Neural cell (in vitro differentiated cells): Measurements from ENCODE around the gene MARK2. TPM values are rescaled to one million over a fixed set of nuclear protein-coding genes. Genes with fewer than 3 reads are reported as not detected.

Experiments used
- H2AFZ ChIP-seq: fragments of 200-600, 300-800 bp; sonication (generic), shearing (Covaris generic); 2 replicates; pipeline ENCODE4 v1.6.0; 2014; ENCODE audit warnings: low read depth, mild to moderate bottlenecking, antibody characterized with exemption, low read length, moderate library complexity
- H3F3A ChIP-seq: fragments of 200-600 bp; shearing (Covaris generic); 2 replicates; pipeline ENCODE4 v1.6.1; 2016; ENCODE audit warnings: mild to moderate bottlenecking, moderate library complexity, mixed read lengths, antibody characterized with exemption, low read length; ENCODE audit not compliant: insufficient read depth, poor library complexity, severe bottlenecking
- H3K27ac ChIP-seq: fragments of 200-600, 300-800 bp; sonication (generic), shearing (Covaris generic); 2 replicates; pipeline ENCODE4 v1.5.1; 2014; ENCODE audit warnings: mild to moderate bottlenecking, low read length, moderate library complexity
- H3K27me3 ChIP-seq: fragments of 300-800, 200-600 bp; sonication (generic), shearing (Covaris generic); 2 replicates; pipeline ENCODE4 v1.6.0; 2014; ENCODE audit warnings: mild to moderate bottlenecking, low read depth, low read length, moderate library complexity; ENCODE audit not compliant: insufficient read depth
- H3K36me3 ChIP-seq: fragments of 300-800, 200-600 bp; sonication (generic), shearing (Covaris generic); 2 replicates; pipeline ENCODE4 v1.5.1; 2014; ENCODE audit warnings: mild to moderate bottlenecking, antibody characterized with exemption, low read length, moderate library complexity; ENCODE audit not compliant: insufficient read depth
- H3K4me2 ChIP-seq: fragments of 300-800, 200-600 bp; sonication (generic), shearing (Covaris generic); 2 replicates; pipeline ENCODE4 v1.6.0; 2014; ENCODE audit warnings: mild to moderate bottlenecking, low read length
- H3K4me3 ChIP-seq: fragments of 300-800, 200-600 bp; sonication (generic), shearing (Covaris generic); 2 replicates; pipeline ENCODE4 v1.5.1; 2014; ENCODE audit warnings: mild to moderate bottlenecking, low read length, moderate library complexity
- H3K79me2 ChIP-seq: fragments of 200-600 bp; shearing (Covaris generic); replicated peaks from 2 replicates; pipeline ENCODE4 v1.6.0; 2014; ENCODE audit warnings: mild to moderate bottlenecking, low read length, moderate library complexity; ENCODE audit not compliant: insufficient read depth
- H3K9ac ChIP-seq: fragments of 300-800, 200-600 bp; sonication (generic), shearing (Covaris generic); 2 replicates; pipeline ENCODE4 v1.6.1; 2016; ENCODE audit warnings: mild to moderate bottlenecking, low read length, mixed read lengths
- H3K9me2 ChIP-seq: fragments of 200-600 bp; shearing (Covaris generic); 2 replicates; pipeline ENCODE4 v1.6.1; 2016; ENCODE audit warnings: mild to moderate bottlenecking, low read length, mixed read lengths; ENCODE audit not compliant: insufficient read depth
- H3K9me3 ChIP-seq: fragments of 200-600, 300-800 bp; sonication (generic), shearing (Covaris generic); 2 replicates; pipeline ENCODE4 v1.6.1; 2016; ENCODE audit warnings: mild to moderate bottlenecking, mixed run types, low read length, moderate library complexity, mixed read lengths
- H4K20me1 ChIP-seq: fragments of 200-600 bp; shearing (Covaris generic); 2 replicates; pipeline ENCODE4 v1.6.1; 2016; ENCODE audit warnings: mild to moderate bottlenecking, mixed run types; ENCODE audit not compliant: insufficient read depth
- CTCF ChIP-seq: fragments of 450-650 bp; IDR thresholded peaks from 2 replicates; pipeline ENCODE4 v1.5.1; 2014; ENCODE audit warnings: antibody characterized with exemption, mild to moderate bottlenecking, moderate library complexity; ENCODE audit not compliant: poor library complexity, severe bottlenecking
- EP300 ChIP-seq: fragments of 450-650 bp; conservative IDR thresholded peaks from 2 replicates; pipeline ENCODE4 v1.6.1; 2014; ENCODE audit warnings: antibody characterized with exemption, mild to moderate bottlenecking, moderate library complexity; ENCODE audit not compliant: poor library complexity, severe bottlenecking
- EZH2 ChIP-seq: fragments of 200-600, 300-800 bp; shearing (Covaris generic), sonication (generic); IDR thresholded peaks from 2 replicates; pipeline ENCODE4 v1.6.1; 2014; ENCODE audit warnings: antibody characterized with exemption, low read length, borderline replicate concordance, mild to moderate bottlenecking; ENCODE audit not compliant: insufficient read depth, poor library complexity, severe bottlenecking
- MXI1 ChIP-seq: fragments of 450-650 bp; conservative IDR thresholded peaks from 2 replicates; pipeline ENCODE4 v1.6.1; 2014; ENCODE audit warnings: antibody characterized with exemption, mild to moderate bottlenecking; ENCODE audit not compliant: poor library complexity, severe bottlenecking
- POLR2AphosphoS5 ChIP-seq: IDR thresholded peaks from 2 replicates; pipeline ENCODE4 v1.6.1; 2012
- RAD21 ChIP-seq: fragments of 450-650 bp; conservative IDR thresholded peaks from 2 replicates; pipeline ENCODE4 v1.6.1; 2014; ENCODE audit warnings: antibody characterized with exemption, mild to moderate bottlenecking, moderate library complexity
- REST ChIP-seq: IDR thresholded peaks from 2 replicates; pipeline ENCODE4 v1.6.1; 2012; ENCODE audit warnings: borderline replicate concordance
- SMC3 ChIP-seq: fragments of 450-650 bp; conservative IDR thresholded peaks from 2 replicates; pipeline ENCODE4 v1.6.1; 2014; ENCODE audit warnings: antibody characterized with exemption, mild to moderate bottlenecking, moderate library complexity; ENCODE audit not compliant: poor library complexity
- TAF1 ChIP-seq: IDR thresholded peaks from 2 replicates; pipeline ENCODE4 v1.6.1; 2012; ENCODE audit warnings: low read depth
- polyA minus RNA-seq: library from RNA; depleted of rRNA, polyadenylated mRNA; stranded (reverse); fragments of >200 nt; gene quantifications from 2 replicates; pipeline ENCODE4 v1.2.3, GENCODE V29; 2014
- polyA plus RNA-seq: library from polyadenylated mRNA; depleted of rRNA; stranded (reverse); fragments of >200 nt; gene quantifications from 2 replicates; pipeline ENCODE4 v1.2.3, GENCODE V29; 2014

The MARK2 gene
- 5.2 and 11.3 TPM in 2 replicates for polyA plus RNA-seq
- 19.2 and 21.8 TPM in 2 replicates for polyA minus RNA-seq

GRCh38 chr11:63838678-63839507 is at the start of gene MARK2:
Gene MARK2 (plus strand): TSS chr11:63839110. CDS start chr11:63839507, 397 bp downstream.
- H3K9me2 ChIP-seq, result no peaks in the 10 kb centered on the region
- no peaks in the 10 kb centered on the region for H3K36me3 ChIP-seq
- TF ChIP-seq EZH2 (no peak), POLR2AphosphoS5 (peak; percentile 93), REST (peak; percentile 16), TAF1 (peak; percentile 34), SMC3 (no peak), RAD21 (no peak), MXI1 (peak; percentile 67), EP300 (peak; percentile 36)
- H3K9ac ChIP-seq, result peak within 1 kb of the TSS; percentile 86
- peaks cover 45% of the 10 kb centered on the region for H3K79me2 ChIP-seq
- peak within 1 kb of the TSS; percentile 92 for H3K4me2 ChIP-seq
- no peaks in the 10 kb centered on the region for H3K9me3 ChIP-seq
- H3K4me3 ChIP-seq, result peak within 1 kb of the TSS; percentile 74
- H3K27me3 ChIP-seq, result no peaks in the 10 kb centered on the region
- no peak within 1 kb of the TSS for H2AFZ ChIP-seq
- H3F3A ChIP-seq, result no peaks in the 10 kb centered on the region
- peaks cover 10% of the 10 kb centered on the region for H4K20me1 ChIP-seq
- peak within 1 kb of the TSS; percentile 38 for H3K27ac ChIP-seq

DNA sequence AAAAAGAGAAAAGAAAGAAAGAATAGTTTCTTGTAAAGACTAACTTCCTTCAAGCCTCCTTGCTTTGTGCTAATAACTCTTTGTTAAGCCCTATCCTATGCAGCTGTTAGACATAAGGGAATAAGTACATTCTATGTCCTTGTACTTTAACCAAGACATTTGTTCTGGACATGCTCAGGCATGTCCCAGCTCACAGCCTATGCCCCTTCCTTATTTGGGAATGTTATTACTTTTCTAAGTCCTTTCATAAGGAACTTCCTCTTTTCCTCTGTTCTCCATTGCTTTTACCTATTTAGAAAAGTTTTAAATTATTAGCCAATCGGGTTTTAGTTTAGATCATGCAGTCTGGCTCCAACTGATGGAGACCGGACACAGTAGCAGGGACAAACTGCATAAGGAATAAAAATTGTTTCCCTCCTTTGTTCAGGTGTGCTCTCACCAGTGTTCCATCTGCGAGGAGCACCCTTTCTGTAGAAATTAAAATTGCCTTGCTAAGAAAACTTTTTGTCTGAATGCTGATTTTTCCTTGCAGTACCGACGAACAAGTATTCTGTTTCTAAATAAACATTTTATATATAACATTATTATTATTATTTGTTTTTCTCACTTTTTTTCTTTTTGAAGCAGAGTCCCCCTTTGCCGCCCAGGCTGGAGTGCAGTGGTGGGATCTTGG is 47.3 kb upstream of the MARK2 start:
- Histone ChIP-seq H3F3A (no peaks in the 10 kb centered on the region), H3K27ac (no peak overlapping the region), H3K4me2 (no peak overlapping the region), H3K9me2 (no peaks in the 10 kb centered on the region), H3K36me3 (no peaks in the 10 kb centered on the region), H2AFZ (no peak overlapping the region), H3K4me3 (no peak overlapping the region), H3K79me2 (no peaks in the 10 kb centered on the region), H3K9me3 (peaks cover under 1% of the 10 kb centered on the region), H4K20me1 (no peaks in the 10 kb centered on the region), H3K27me3 (no peaks in the 10 kb centered on the region), H3K9ac (no peak overlapping the region)
- TF ChIP-seq TAF1 (no peak), SMC3 (no peak), EP300 (no peak), POLR2AphosphoS5 (no peak), RAD21 (no peak), MXI1 (no peak), CTCF (no peak), REST (no peak), EZH2 (no peak)
